Measurements from ENCODE around the gene FRG2.
A peak's percentile ranks its signal among the peaks of the same experiment; 100 is the strongest.
"Not testable (repeated sequence)": the region's sequence is repeated elsewhere in the genome, so short reads cannot be mapped to it uniquely, and the experiment has no call there.

FRG2 gene

GRCh38 chr4:190019023-190019858 is 7.8 kb downstream of the FRG2 start:
- H3K27ac Mint-ChIP-seq, result peak overlapping the region; percentile 73
- peaks cover 40% of the 10 kb centered on the region for H3K27me3 Mint-ChIP-seq
- no peaks in the 10 kb centered on the region for H3K36me3 Mint-ChIP-seq
- peaks cover 36% of the 10 kb centered on the region for H3K4me1 Mint-ChIP-seq (ENCODE audit: low read depth)
- no peaks in the 10 kb centered on the region for H3K9me3 Mint-ChIP-seq (ENCODE audit: low read depth)
- H3K4me3 Mint-ChIP-seq, result peak overlapping the region; percentile 79

- H3K27ac Mint-ChIP-seq, result no peak overlapping the region
These were observed 8.7 kb downstream of the FRG2 start for GRCh38 chr4:190018201-190018920.

GRCh38 chr4:190017357-190018200 is 9.5 kb downstream of the FRG2 start:
- peak overlapping the region; percentile 70 for H3K4me3 Mint-ChIP-seq
- H3K27ac Mint-ChIP-seq, result no peak overlapping the region
- H3K4me1 Mint-ChIP-seq (ENCODE audit: low read depth), result peaks cover 33% of the 10 kb centered on the region
- no peaks in the 10 kb centered on the region for H3K36me3 Mint-ChIP-seq
- peaks cover 47% of the 10 kb centered on the region for H3K27me3 Mint-ChIP-seq
- no peaks in the 10 kb centered on the region for H3K9me3 Mint-ChIP-seq (ENCODE audit: low read depth)

More at GRCh38 chr4:190018201-190018920, 8.7 kb downstream of the FRG2 start:
- Mint-ChIP-seq H3K36me3 (no peaks in the 10 kb centered on the region), H3K4me1 (ENCODE audit: low read depth) (peaks cover 35% of the 10 kb centered on the region), H3K4me3 (peak overlapping the region; percentile 70), H3K27me3 (peaks cover 44% of the 10 kb centered on the region), H3K9me3 (ENCODE audit: low read depth) (no peaks in the 10 kb centered on the region)

GRCh38 chr4:190016369-190017289 is 10.4 kb downstream of the FRG2 start:
- Mint-ChIP-seq H3K27me3 (peaks cover 49% of the 10 kb centered on the region), H3K9me3 (ENCODE audit: low read depth) (no peaks in the 10 kb centered on the region), H3K4me3 (peak overlapping the region; percentile 63), H3K4me1 (ENCODE audit: low read depth) (peaks cover 33% of the 10 kb centered on the region), H3K27ac (no peak overlapping the region), H3K36me3 (no peaks in the 10 kb centered on the region)

- H3K9me3 Mint-ChIP-seq (ENCODE audit: low read depth), result no peaks in the 10 kb centered on the region
- H3K4me1 Mint-ChIP-seq (ENCODE audit: low read depth), result peaks cover 29% of the 10 kb centered on the region
- no peaks in the 10 kb centered on the region for H3K36me3 Mint-ChIP-seq
- H3K27ac Mint-ChIP-seq, result no peak overlapping the region
- peaks cover 52% of the 10 kb centered on the region for H3K27me3 Mint-ChIP-seq
- peak overlapping the region; percentile 63 for H3K4me3 Mint-ChIP-seq
These were observed 11.3 kb downstream of the FRG2 start for GRCh38 chr4:190015538-190016368.

- H3K9me3 Mint-ChIP-seq (ENCODE audit: low read depth), result no peaks in the 10 kb centered on the region
- H3K27ac Mint-ChIP-seq, result no peak overlapping the region
- peaks cover 48% of the 10 kb centered on the region for H3K27me3 Mint-ChIP-seq
- H3K4me1 Mint-ChIP-seq (ENCODE audit: low read depth), result peaks cover 21% of the 10 kb centered on the region
- H3K4me3 Mint-ChIP-seq, result peak overlapping the region; percentile 80
- H3K36me3 Mint-ChIP-seq, result no peaks in the 10 kb centered on the region
These were observed 12.1 kb downstream of the FRG2 start for GRCh38 chr4:190014771-190015537.

- not testable (repeated sequence) for H3K4me1 Mint-ChIP-seq (ENCODE audit: low read depth); H3K4me3 Mint-ChIP-seq; H3K27ac Mint-ChIP-seq; H3K27me3 Mint-ChIP-seq; H3K9me3 Mint-ChIP-seq (ENCODE audit: low read depth); H3K36me3 Mint-ChIP-seq
These were observed 37.1 kb downstream of the FRG2 start for GRCh38 chr4:189989941-189990340.

- Mint-ChIP-seq H3K9me3 (ENCODE audit: low read depth) (no peaks in the 10 kb centered on the region), H3K4me3 (no peak overlapping the region), H3K27ac (no peak overlapping the region), H3K27me3 (peaks cover 4% of the 10 kb centered on the region), H3K4me1 (ENCODE audit: low read depth) (no peaks in the 10 kb centered on the region), H3K36me3 (no peaks in the 10 kb centered on the region)
These were observed 38.1 kb downstream of the FRG2 start for GRCh38 chr4:189988877-189989431.

GRCh38 chr4:189985651-189986243 is 41.3 kb downstream of the FRG2 start:
- H3K4me1 Mint-ChIP-seq (ENCODE audit: low read depth); H3K27me3 Mint-ChIP-seq; H3K36me3 Mint-ChIP-seq; H3K9me3 Mint-ChIP-seq (ENCODE audit: low read depth); H3K4me3 Mint-ChIP-seq; H3K27ac Mint-ChIP-seq: not testable (repeated sequence)

- not testable (repeated sequence) for H3K4me1 Mint-ChIP-seq (ENCODE audit: low read depth); H3K9me3 Mint-ChIP-seq (ENCODE audit: low read depth); H3K27me3 Mint-ChIP-seq; H3K36me3 Mint-ChIP-seq; H3K4me3 Mint-ChIP-seq; H3K27ac Mint-ChIP-seq
These were observed 42.4 kb downstream of the FRG2 start for GRCh38 chr4:189984661-189985060.

- not testable (repeated sequence) for H3K9me3 Mint-ChIP-seq (ENCODE audit: low read depth); H3K27ac Mint-ChIP-seq; H3K4me3 Mint-ChIP-seq; H3K36me3 Mint-ChIP-seq; H3K4me1 Mint-ChIP-seq (ENCODE audit: low read depth); H3K27me3 Mint-ChIP-seq
These were observed 43.0 kb downstream of the FRG2 start for GRCh38 chr4:189983916-189984526.

- Mint-ChIP-seq H3K9me3 (ENCODE audit: low read depth) (no peaks in the 10 kb centered on the region), H3K27ac (no peak overlapping the region), H3K4me1 (ENCODE audit: low read depth) (no peaks in the 10 kb centered on the region), H3K4me3 (no peak overlapping the region), H3K27me3 (no peaks in the 10 kb centered on the region), H3K36me3 (no peaks in the 10 kb centered on the region)
These were observed 45.1 kb downstream of the FRG2 start for GRCh38 chr4:189981970-189982369.
